K562 (cell line): Measurements from ENCODE around the gene RAPGEF5. TPM values are rescaled to one million over a fixed set of nuclear protein-coding genes. Genes with fewer than 3 reads are reported as not detected.

Experiments used
- ATAC-seq: fragments of 200-7000 bp; cut with Tn5 transposase; 3 replicates; pipeline ENCODE4 v1.9.1; 2020; ENCODE audit warnings: moderate library complexity
- BruUV-seq: library from RNA; stranded (reverse); fragments of 400-500 nt; replicated peaks from 2 replicates; lab custom pipeline; 2021; lab: Mats Ljungman, UMichigan
- CTCF ChIA-PET: fragments of 300-600 bp; formaldehyde crosslinking; extraction: SDS; loops from one replicate; lab custom pipeline; 2021; ENCODE audit warnings: low intra/inter-chr PET ratio; lab: Yijun Ruan, JAX
- POLR2A ChIA-PET: fragments of 300-600, 350-650 bp; sonication (Branson Sonifier 250); formaldehyde crosslinking; extraction: SDS; loops from one replicate; lab custom pipeline; 2021; ENCODE audit warnings: antibody characterized with exemption, inconsistent platforms; lab: Yijun Ruan, JAX
- DNase-seq, 4 experiments: peaks; one replicate each; pipeline versions ENCODE4 v3.0.0 to v3.0.0-alpha.2; 2011 to 2018; ENCODE audit warnings: low spot score in 3 of 4, mixed read lengths in 3 of 4; ENCODE audit errors: extremely low read depth in 1 of 4
- FAIRE-seq: peaks from 2 replicates; lab custom pipeline; 2011; peaks lifted over from hg19 to GRCh38; lab: Jason Lieb, UNC
- H2AFZ ChIP-seq: 2 replicates; pipeline ENCODE4 v1.6.0; 2011; ENCODE audit warnings: low read depth, low read length, control low read depth, inconsistent platforms
- H3K27ac ChIP-seq: fragments of 200-600 bp; 3 replicates; pipeline ENCODE4 v1.8.0; 2011; ENCODE audit warnings: low read depth, mild to moderate bottlenecking, control low read depth, inconsistent platforms, low read length, moderate library complexity, mixed read lengths; ENCODE audit errors: extremely low read depth
- H3K27me3 ChIP-seq, 2 experiments: fragments of 300-600 bp in 1 of 2; 2 replicates in 1 of 2; 3 replicates in 1 of 2; pipeline versions ENCODE4 v1.6.0 to v1.8.0; 2011; ENCODE audit warnings: inconsistent platforms in 2 of 2, low read length in 2 of 2, mild to moderate bottlenecking in 1 of 2, mixed read lengths in 1 of 2, moderate library complexity in 1 of 2; ENCODE audit not compliant: control insufficient read depth in 2 of 2, insufficient read depth in 2 of 2
- H3K36me3 ChIP-seq: fragments of 300-600 bp; 3 replicates; pipeline ENCODE4 v1.8.0; 2011; ENCODE audit warnings: mild to moderate bottlenecking, low read length, inconsistent platforms; ENCODE audit not compliant: control insufficient read depth, insufficient read depth
- H3K4me1 ChIP-seq, 2 experiments: fragments of 200-600 bp in 1 of 2; replicated peaks in 1 of 2; 2 replicates in 1 of 2; 3 replicates in 1 of 2; pipeline versions ENCODE4 v1.5.1 to v1.8.0; 2011; ENCODE audit warnings: inconsistent platforms in 2 of 2, low read length in 2 of 2, mild to moderate bottlenecking in 1 of 2, mixed read lengths in 1 of 2, moderate library complexity in 1 of 2; ENCODE audit not compliant: control insufficient read depth in 2 of 2, insufficient read depth in 2 of 2
- H3K4me2 ChIP-seq: 2 replicates; pipeline ENCODE4 v1.6.1; 2011; ENCODE audit warnings: low read length, control low read depth, inconsistent platforms, mixed read lengths; ENCODE audit not compliant: insufficient read depth
- H3K4me3 ChIP-seq: fragments of 200-600 bp; sonication (generic), shearing (Covaris generic); 2 replicates; pipeline ENCODE4 v1.5.1; 2016; ENCODE audit warnings: control low read depth, inconsistent platforms
- H3K79me2 ChIP-seq: fragments of 200-600 bp; 3 replicates; pipeline ENCODE4 v1.8.0; 2011; ENCODE audit warnings: low read length, inconsistent platforms; ENCODE audit not compliant: control insufficient read depth, insufficient read depth
- H3K9ac ChIP-seq, 2 experiments: 2 replicates each; pipeline versions ENCODE4 v1.6.0 to v1.6.1; 2011; ENCODE audit warnings: low read depth in 2 of 2, low read length in 2 of 2, control low read depth in 1 of 2, inconsistent platforms in 1 of 2, mild to moderate bottlenecking in 1 of 2, mixed read lengths in 1 of 2; ENCODE audit not compliant: insufficient read depth in 1 of 2
- H3K9me1 ChIP-seq: one replicate; pipeline ENCODE4 v1.6.0; 2011; ENCODE audit warnings: inconsistent platforms, mild to moderate bottlenecking, low read length, moderate library complexity; ENCODE audit not compliant: control insufficient read depth, insufficient read depth
- H3K9me3 ChIP-seq: replicated peaks from 2 replicates; pipeline ENCODE4 v1.5.1; 2011; ENCODE audit warnings: low read depth, low read length, inconsistent platforms; ENCODE audit not compliant: control insufficient read depth, insufficient read depth
- H4K20me1 ChIP-seq: replicated peaks from 2 replicates; pipeline ENCODE4 v1.6.1; 2011; ENCODE audit warnings: low read length, inconsistent platforms, mixed read lengths; ENCODE audit not compliant: control insufficient read depth, insufficient read depth
- ASH1L ChIP-seq: fragments of 450-650 bp; IDR thresholded peaks from 2 replicates; pipeline ENCODE4 v1.6.1; 2018; ENCODE audit warnings: borderline replicate concordance, mild to moderate bottlenecking, low read depth; ENCODE audit not compliant: partially characterized antibody
- BRF1 ChIP-seq: IDR thresholded peaks from 3 replicates; pipeline ENCODE4 v1.6.1; 2011; ENCODE audit warnings: borderline replicate concordance, mild to moderate bottlenecking; ENCODE audit not compliant: insufficient read length; ENCODE audit errors: extremely low read depth
- CBFB ChIP-seq: sonication (generic); formaldehyde crosslinking; IDR thresholded peaks from 2 replicates; pipeline ENCODE4 v1.4.0; 2020; ENCODE audit warnings: mild to moderate bottlenecking, missing genetic modification reagents
- CBX3 ChIP-seq, 2 experiments: IDR thresholded peaks; 1 replicate in 1 of 2; 2 replicates in 1 of 2; pipeline ENCODE4 v1.6.1; 2012; ENCODE audit warnings: inconsistent platforms in 2 of 2, low read length in 2 of 2, borderline replicate concordance in 1 of 2, control low read depth in 1 of 2
- DACH1 ChIP-seq: fragments of 450-650 bp; IDR thresholded peaks from 2 replicates; pipeline ENCODE4 v1.6.1; 2018; ENCODE audit not compliant: partially characterized antibody
- JUNB ChIP-seq: fragments of 450-650 bp; formaldehyde crosslinking; conservative IDR thresholded peaks from 2 replicates; pipeline ENCODE4 v1.4.0; 2020; ENCODE audit warnings: mild to moderate bottlenecking
- MTF1 ChIP-seq: fragments of 250-450 bp; sonication (Bioruptor Pico); IDR thresholded peaks from 2 replicates; pipeline ENCODE4 v1.9.0; 2021; ENCODE audit warnings: moderate library complexity, mild to moderate bottlenecking, inconsistent platforms, borderline replicate concordance
- RBM14 ChIP-seq: fragments of 200-400 bp; formaldehyde crosslinking; IDR thresholded peaks from 2 replicates; pipeline ENCODE4 v1.6.1; 2018; ENCODE audit warnings: low read depth, mild to moderate bottlenecking, low read length, moderate library complexity, borderline replicate concordance; ENCODE audit not compliant: insufficient read depth
- SAFB ChIP-seq: fragments of 200-400 bp; formaldehyde crosslinking; IDR thresholded peaks from 2 replicates; pipeline ENCODE4 v1.6.1; 2017; ENCODE audit warnings: low read depth, low read length, borderline replicate concordance
- SP2 ChIP-seq: IDR thresholded peaks from 2 replicates; pipeline ENCODE4 v1.6.1; 2011; ENCODE audit warnings: mild to moderate bottlenecking, low read depth, low read length, moderate library complexity; ENCODE audit not compliant: poor library complexity, severe bottlenecking; ENCODE audit errors: extremely low read depth
- SRF ChIP-seq, 2 experiments: fragments of 250-450, 450-650 bp in 1 of 2; sonication (Bioruptor Pico) in 1 of 2; sonication (generic) in 1 of 2; formaldehyde crosslinking; IDR thresholded peaks; 2 replicates each; pipeline versions ENCODE4 v1.5.0 to v1.5.1; 2020 to 2022; ENCODE audit warnings: mild to moderate bottlenecking in 1 of 2, missing genetic modification reagents in 1 of 2
- ZNF24 ChIP-seq: fragments of 450-650 bp; IDR thresholded peaks from 2 replicates; pipeline ENCODE4 v1.6.1; 2016
- WGBS: fragments of 100-300 bp; shearing (Covaris generic); methylation state at CpG from one replicate; pipeline ENCODE4 v1.1.6; 2016; ENCODE audit warnings: low coverage, mixed read lengths; ENCODE audit not compliant: insufficient coverage; ENCODE audit errors: missing lambda C conversion rate; 5-methylcytosine and 5-hydroxymethylcytosine counted together
- in situ Hi-C: fragments of 300-500 bp; cut with MboI; formaldehyde crosslinking; loops from 4 replicates; pipeline ENCODE4 v1.15.0; 2018; ENCODE audit warnings: inconsistent platforms, mixed read lengths
- intact Hi-C: fragments of 100-400 bp; cut with micrococcal nuclease; formaldehyde crosslinking; loops from 2 replicates; pipeline ENCODE4 v1.14.2; 2022
- polyA plus RNA-seq, 8 experiments: library from polyadenylated mRNA; depleted of rRNA in 4 of 8; stranded (reverse) in 5 of 8; unstranded in 3 of 8; fragments of >200 nt; fragmentation: Nextera tagmentation in 2 of 8; fragmentation: Illumina TruSeq in 1 of 8; extraction: Ambion mirVana in 2 of 8; extraction: Trizol in 1 of 8; gene quantifications; 2 replicates each; pipeline versions ENCODE4 v1.2.1 to v1.2.3, GENCODE V29; 2011 to 2014; ENCODE audit warnings: inconsistent platforms in 1 of 8, missing spikeins in 1 of 8
- total RNA-seq, 7 experiments: library from RNA; depleted of rRNA in 6 of 7; stranded (reverse); fragments of >200 nt in 6 of 7; fragmentation: Illumina TruSeq in 2 of 7; extraction: Trizol in 2 of 7; gene quantifications; 2 replicates each; pipeline versions ENCODE4 v1.2.1 to v1.2.3, GENCODE V29; 2011 to 2021; ENCODE audit warnings: low replicate concordance in 1 of 7
- TF ChIP-seq, protein P1 (sequence below): sonication (generic); formaldehyde crosslinking; IDR thresholded peaks from 2 replicates; pipeline ENCODE4 v1.4.0; 2020; ENCODE audit warnings: mild to moderate bottlenecking, missing genetic modification reagents
- TF ChIP-seq, protein P2 (sequence below), 2 experiments: fragments of 200-800 bp in 1 of 2; sonication (Bioruptor generic) in 1 of 2; sonication (generic) in 1 of 2; formaldehyde crosslinking in 1 of 2; IDR thresholded peaks in 1 of 2; conservative IDR thresholded peaks in 1 of 2; 2 replicates each; pipeline versions ENCODE4 v1.5.0 to v1.6.1; 2016 to 2020; ENCODE audit warnings: missing compliant biosample characterization in 1 of 2, missing genetic modification characterization in 1 of 2, missing genetic modification reagents in 1 of 2
- TF ChIP-seq, protein P3 (sequence below): fragments of 450-650 bp; IDR thresholded peaks from 2 replicates; pipeline ENCODE4 v1.6.1; 2017; ENCODE audit warnings: mild to moderate bottlenecking, moderate library complexity
- TF ChIP-seq, protein P4 (sequence below): fragments of 450-650 bp; formaldehyde crosslinking; IDR thresholded peaks from 2 replicates; pipeline ENCODE4 v1.4.0; 2020; ENCODE audit warnings: mild to moderate bottlenecking, moderate library complexity

RAPGEF5 gene
- total and polyA plus RNA-seq, 9 of the 15 experiments (the other 6 are each of a cell fraction or from before 2014, with no cell fraction given): 0.39 to 2.0 (median 1.1) TPM

DNA sequence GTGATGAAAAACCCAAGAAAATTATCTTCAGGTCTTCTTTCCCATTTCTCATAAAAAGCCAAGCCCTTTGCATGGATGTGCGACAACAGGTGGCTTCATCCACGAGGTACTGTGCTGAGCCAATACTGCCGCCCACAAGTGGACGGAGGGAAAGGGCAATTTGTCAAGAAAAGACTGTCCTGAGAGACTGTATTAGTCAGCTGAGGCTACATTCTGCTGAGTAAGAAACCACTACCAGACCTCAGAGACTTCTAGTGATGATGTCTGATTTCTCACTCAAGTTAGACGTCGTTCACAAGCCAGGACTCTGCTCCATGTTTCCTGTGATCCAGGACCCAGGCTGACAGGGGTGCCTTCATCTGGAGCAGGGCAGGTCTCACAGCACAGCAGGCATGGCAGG is 239.7 kb downstream of the RAPGEF5 start:
- Histone ChIP-seq H3K9me3 (no peaks in the 10 kb centered on the region), H4K20me1 (no peaks in the 10 kb centered on the region), H3K9me1 (no peaks in the 10 kb centered on the region), H3K27ac (no peak overlapping the region), H3K4me2 (no peak overlapping the region), H3K36me3 (no peaks in the 10 kb centered on the region), H3K27me3 (peaks cover 2 to 6% of the 10 kb centered on the region in 2 experiments; a peak in 2 of 5 replicates), H2AFZ (no peak overlapping the region), H3K9ac (no peak overlapping the region), H3K4me1 (peaks cover 0 to 5% of the 10 kb centered on the region in 2 experiments; a peak in 2 of 5 replicates), H3K4me3 (no peak overlapping the region), H3K79me2 (no peaks in the 10 kb centered on the region)
- intact Hi-C loops: no loop called here
- POLR2A ChIA-PET: no interaction called here
- TF ChIP-seq SP2: no peak
- TF ChIP-seq CBFB (CRISPR knock-in tag): no peak
- TF ChIP-seq, protein P1, sequence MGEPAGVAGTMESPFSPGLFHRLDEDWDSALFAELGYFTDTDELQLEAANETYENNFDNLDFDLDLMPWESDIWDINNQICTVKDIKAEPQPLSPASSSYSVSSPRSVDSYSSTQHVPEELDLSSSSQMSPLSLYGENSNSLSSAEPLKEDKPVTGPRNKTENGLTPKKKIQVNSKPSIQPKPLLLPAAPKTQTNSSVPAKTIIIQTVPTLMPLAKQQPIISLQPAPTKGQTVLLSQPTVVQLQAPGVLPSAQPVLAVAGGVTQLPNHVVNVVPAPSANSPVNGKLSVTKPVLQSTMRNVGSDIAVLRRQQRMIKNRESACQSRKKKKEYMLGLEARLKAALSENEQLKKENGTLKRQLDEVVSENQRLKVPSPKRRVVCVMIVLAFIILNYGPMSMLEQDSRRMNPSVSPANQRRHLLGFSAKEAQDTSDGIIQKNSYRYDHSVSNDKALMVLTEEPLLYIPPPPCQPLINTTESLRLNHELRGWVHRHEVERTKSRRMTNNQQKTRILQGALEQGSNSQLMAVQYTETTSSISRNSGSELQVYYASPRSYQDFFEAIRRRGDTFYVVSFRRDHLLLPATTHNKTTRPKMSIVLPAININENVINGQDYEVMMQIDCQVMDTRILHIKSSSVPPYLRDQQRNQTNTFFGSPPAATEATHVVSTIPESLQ: no peak
- TF ChIP-seq SAFB: no peak
- TF ChIP-seq MTF1 (CRISPR knock-in tag): no peak
- TF ChIP-seq, protein P2, sequence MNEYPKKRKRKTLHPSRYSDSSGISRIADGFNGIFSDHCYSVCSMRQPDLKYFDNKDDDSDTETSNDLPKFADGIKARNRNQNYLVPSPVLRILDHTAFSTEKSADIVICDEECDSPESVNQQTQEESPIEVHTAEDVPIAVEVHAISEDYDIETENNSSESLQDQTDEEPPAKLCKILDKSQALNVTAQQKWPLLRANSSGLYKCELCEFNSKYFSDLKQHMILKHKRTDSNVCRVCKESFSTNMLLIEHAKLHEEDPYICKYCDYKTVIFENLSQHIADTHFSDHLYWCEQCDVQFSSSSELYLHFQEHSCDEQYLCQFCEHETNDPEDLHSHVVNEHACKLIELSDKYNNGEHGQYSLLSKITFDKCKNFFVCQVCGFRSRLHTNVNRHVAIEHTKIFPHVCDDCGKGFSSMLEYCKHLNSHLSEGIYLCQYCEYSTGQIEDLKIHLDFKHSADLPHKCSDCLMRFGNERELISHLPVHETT (CRISPR knock-in tag; conservative IDR thresholded peaks at IDR 0.05 in 1 of 2, IDR thresholded peaks at IDR 0.05 in 1 of 2): no peak
- no peak for TF ChIP-seq SRF (CRISPR knock-in tag; IDR thresholded peaks at IDR 0.05)
- TF ChIP-seq CBX3 (IDR thresholded peaks at IDR 0.05; ENCODE audit: borderline replicate concordance in 1 of 2, low read length in 2 of 2): no peak
- TF ChIP-seq RBM14: no peak
- TF ChIP-seq DACH1: no peak
- TF ChIP-seq ZNF24: no peak
- TF ChIP-seq, protein P3, sequence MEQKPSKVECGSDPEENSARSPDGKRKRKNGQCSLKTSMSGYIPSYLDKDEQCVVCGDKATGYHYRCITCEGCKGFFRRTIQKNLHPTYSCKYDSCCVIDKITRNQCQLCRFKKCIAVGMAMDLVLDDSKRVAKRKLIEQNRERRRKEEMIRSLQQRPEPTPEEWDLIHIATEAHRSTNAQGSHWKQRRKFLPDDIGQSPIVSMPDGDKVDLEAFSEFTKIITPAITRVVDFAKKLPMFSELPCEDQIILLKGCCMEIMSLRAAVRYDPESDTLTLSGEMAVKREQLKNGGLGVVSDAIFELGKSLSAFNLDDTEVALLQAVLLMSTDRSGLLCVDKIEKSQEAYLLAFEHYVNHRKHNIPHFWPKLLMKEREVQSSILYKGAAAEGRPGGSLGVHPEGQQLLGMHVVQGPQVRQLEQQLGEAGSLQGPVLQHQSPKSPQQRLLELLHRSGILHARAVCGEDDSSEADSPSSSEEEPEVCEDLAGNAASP: no peak
- no peak for TF ChIP-seq JUNB (CRISPR knock-in tag)
- no peak for TF ChIP-seq BRF1
- TF ChIP-seq, protein P4, sequence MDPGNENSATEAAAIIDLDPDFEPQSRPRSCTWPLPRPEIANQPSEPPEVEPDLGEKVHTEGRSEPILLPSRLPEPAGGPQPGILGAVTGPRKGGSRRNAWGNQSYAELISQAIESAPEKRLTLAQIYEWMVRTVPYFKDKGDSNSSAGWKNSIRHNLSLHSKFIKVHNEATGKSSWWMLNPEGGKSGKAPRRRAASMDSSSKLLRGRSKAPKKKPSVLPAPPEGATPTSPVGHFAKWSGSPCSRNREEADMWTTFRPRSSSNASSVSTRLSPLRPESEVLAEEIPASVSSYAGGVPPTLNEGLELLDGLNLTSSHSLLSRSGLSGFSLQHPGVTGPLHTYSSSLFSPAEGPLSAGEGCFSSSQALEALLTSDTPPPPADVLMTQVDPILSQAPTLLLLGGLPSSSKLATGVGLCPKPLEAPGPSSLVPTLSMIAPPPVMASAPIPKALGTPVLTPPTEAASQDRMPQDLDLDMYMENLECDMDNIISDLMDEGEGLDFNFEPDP (CRISPR knock-in tag): no peak
- no peak for TF ChIP-seq ASH1L
- CTCF ChIA-PET: no interaction called here
- ATAC-seq (no peak), FAIRE-seq (no peak), DNase-seq (no peak)
- WGBS: 10% methylated on average over 6 of the region's 6 CpGs
- no TSS peak for BruUV-seq
- in situ Hi-C loops: loop anchor here (10.0 to 25.0 kb wide), 2 partner anchors 178 to 620 kb away; partner anchors contain the start of gene IL6
